IPS-NIHi7 (cell line): Measurements from ENCODE around the gene CD164L2.
"Not testable (repeated sequence)": the region's sequence is repeated elsewhere in the genome, so short reads cannot be mapped to it uniquely, and the experiment has no call there.

Experiments
- DNase-seq: peaks from one replicate; pipeline ENCODE4 v3.0.0; 2012; ENCODE audit warnings: mixed read lengths; ENCODE audit errors: extremely low spot score

Gene CD164L2

GRCh38 chr1:27384797-27385196, 1.7 kb upstream of the CD164L2 start:
- DNase-seq, result not testable (repeated sequence)

GRCh38 chr1:27383661-27384060, 528 bp upstream of the CD164L2 start:
- no peak for DNase-seq

- DNase-seq, result no peak
Observed at GRCh38 chr1:27381969-27382762, 967 bp downstream of the CD164L2 start.

GRCh38 chr1:27380766-27381733, 2.1 kb downstream of the CD164L2 start:
- no peak for DNase-seq

GRCh38 chr1:27380224-27380623, 2.9 kb downstream of the CD164L2 start:
- DNase-seq, result no peak

GRCh38 chr1:27379564-27380122, 3.5 kb downstream of the CD164L2 start:
- no peak for DNase-seq

- DNase-seq, result no peak
Observed at GRCh38 chr1:27377760-27378495, 5.2 kb downstream of the CD164L2 start.

GRCh38 chr1:27374362-27375086, 8.6 kb downstream of the CD164L2 start, which contains the start of gene FCN3:
FCN3 (minus strand) TSS chr1:27374824; CDS start chr1:27374818, 6 bp downstream.
- DNase-seq, result no peak

GRCh38 chr1:27372808-27373690, 10.1 kb downstream of the CD164L2 start:
- peak; percentile 64 for DNase-seq

- no peak for DNase-seq
Observed at GRCh38 chr1:27372022-27372807, 10.9 kb downstream of the CD164L2 start.

- no peak for DNase-seq
Observed at GRCh38 chr1:27368869-27369582, 14.1 kb downstream of the CD164L2 start.

GRCh38 chr1:27367160-27367650, 15.9 kb downstream of the CD164L2 start:
- DNase-seq, result no peak

GRCh38 chr1:27366411-27367159, 16.5 kb downstream of the CD164L2 start, which contains the start of gene MAP3K6:
MAP3K6 (minus strand) TSS chr1:27366961; CDS start chr1:27366597, 364 bp downstream.
- DNase-seq, result peak; percentile 80

- peak; percentile 79 for DNase-seq
Observed at GRCh38 chr1:27366113-27366410, 17.1 kb downstream of the CD164L2 start.

- DNase-seq, result peak; percentile 91
Observed at GRCh38 chr1:27365372-27366112, 17.6 kb downstream of the CD164L2 start.

- DNase-seq, result no peak
Observed at GRCh38 chr1:27364696-27365371, 18.3 kb downstream of the CD164L2 start.
